Neuron (in vitro differentiated cells): ENCODE results near the gene SLC29A1.
A peak's percentile ranks its signal among the peaks of the same experiment; 100 is the strongest.
"Not testable (repeated sequence)": the region's sequence is repeated elsewhere in the genome, so short reads cannot be mapped to it uniquely, and the experiment has no call there.

Experiments used
- H2AFZ ChIP-seq: one replicate; pipeline ENCODE4 v1.6.1; 2013; ENCODE audit warnings: low read depth, mild to moderate bottlenecking, inconsistent platforms, low read length, moderate library complexity
- H3K27me3 ChIP-seq: one replicate; pipeline ENCODE4 v1.6.1; 2013; ENCODE audit warnings: low read length; ENCODE audit not compliant: insufficient read depth
- H3K36me3 ChIP-seq: one replicate; pipeline ENCODE4 v1.6.1; 2013; ENCODE audit warnings: low read length; ENCODE audit not compliant: insufficient read depth
- H3K4me1 ChIP-seq: one replicate; pipeline ENCODE4 v1.6.1; 2013; ENCODE audit warnings: low read length; ENCODE audit not compliant: insufficient read depth
- H3K4me3 ChIP-seq: 2 replicates; pipeline ENCODE4 v1.5.1; 2013; ENCODE audit warnings: mild to moderate bottlenecking, low read length, moderate library complexity
- H3K9me3 ChIP-seq: one replicate; pipeline ENCODE4 v1.6.1; 2013; ENCODE audit warnings: low read length

The SLC29A1 gene

GRCh38 chr6:44228836-44229235 lies 5.4 kb downstream of the SLC29A1 start:
- Histone ChIP-seq H3K4me3 (no peak overlapping the region), H3K4me1 (peaks cover 29% of the 10 kb centered on the region), H2AFZ (no peak overlapping the region), H3K27me3 (no peaks in the 10 kb centered on the region), H3K9me3 (no peaks in the 10 kb centered on the region), H3K36me3 (peaks cover 29% of the 10 kb centered on the region)

- H2AFZ ChIP-seq = no peak overlapping the region
- H3K4me1 ChIP-seq = peaks cover 24% of the 10 kb centered on the region
- peaks cover 29% of the 10 kb centered on the region for H3K36me3 ChIP-seq
- H3K9me3 ChIP-seq = no peaks in the 10 kb centered on the region
- H3K27me3 ChIP-seq = no peaks in the 10 kb centered on the region
- no peak overlapping the region for H3K4me3 ChIP-seq
These were observed 6.1 kb downstream of the SLC29A1 start for GRCh38 chr6:44229376-44230033.

GRCh38 chr6:44230034-44230675 lies 6.8 kb downstream of the SLC29A1 start:
- no peaks in the 10 kb centered on the region for H3K27me3 ChIP-seq
- no peaks in the 10 kb centered on the region for H3K9me3 ChIP-seq
- peaks cover 29% of the 10 kb centered on the region for H3K36me3 ChIP-seq
- no peak overlapping the region for H3K4me3 ChIP-seq
- H3K4me1 ChIP-seq = peaks cover 22% of the 10 kb centered on the region
- no peak overlapping the region for H2AFZ ChIP-seq

GRCh38 chr6:44231426-44231825 lies 8.0 kb downstream of the SLC29A1 start:
- not testable (repeated sequence) for H3K4me3 ChIP-seq, H3K9me3 ChIP-seq, H3K27me3 ChIP-seq, H2AFZ ChIP-seq
- Histone ChIP-seq H3K36me3 (peaks cover 29% of the 10 kb centered on the region), H3K4me1 (peaks cover 14% of the 10 kb centered on the region)

- peaks cover 29% of the 10 kb centered on the region for H3K36me3 ChIP-seq
- H3K4me1 ChIP-seq = peaks cover 12% of the 10 kb centered on the region
- H3K9me3 ChIP-seq = no peaks in the 10 kb centered on the region
- H3K27me3 ChIP-seq = no peaks in the 10 kb centered on the region
- H2AFZ ChIP-seq = no peak overlapping the region
- H3K4me3 ChIP-seq = no peak overlapping the region
These were observed 9.5 kb downstream of the SLC29A1 start for GRCh38 chr6:44232676-44233566.

- no peaks in the 10 kb centered on the region for H3K27me3 ChIP-seq
- H3K4me3 ChIP-seq = no peak overlapping the region
- H3K36me3 ChIP-seq = peaks cover 29% of the 10 kb centered on the region
- no peak overlapping the region for H2AFZ ChIP-seq
- H3K4me1 ChIP-seq = peaks cover 14% of the 10 kb centered on the region
- no peaks in the 10 kb centered on the region for H3K9me3 ChIP-seq
These were observed 10.2 kb downstream of the SLC29A1 start for GRCh38 chr6:44233567-44234100.

GRCh38 chr6:44234101-44235025 lies 11.0 kb downstream of the SLC29A1 start:
- no peak overlapping the region for H3K4me3 ChIP-seq
- peaks cover 14% of the 10 kb centered on the region for H3K4me1 ChIP-seq
- H2AFZ ChIP-seq = no peak overlapping the region
- no peaks in the 10 kb centered on the region for H3K9me3 ChIP-seq
- no peaks in the 10 kb centered on the region for H3K27me3 ChIP-seq
- H3K36me3 ChIP-seq = peaks cover 23% of the 10 kb centered on the region

GRCh38 chr6:44235269-44235668 lies 11.9 kb downstream of the SLC29A1 start:
- Histone ChIP-seq H3K36me3 (peaks cover 14% of the 10 kb centered on the region), H3K27me3 (no peaks in the 10 kb centered on the region), H2AFZ (no peak overlapping the region), H3K4me3 (no peak overlapping the region), H3K4me1 (peaks cover 14% of the 10 kb centered on the region), H3K9me3 (no peaks in the 10 kb centered on the region)

- no peaks in the 10 kb centered on the region for H3K9me3 ChIP-seq
- H3K4me1 ChIP-seq = peaks cover 14% of the 10 kb centered on the region
- no peaks in the 10 kb centered on the region for H3K27me3 ChIP-seq
- H3K36me3 ChIP-seq = peaks cover 13% of the 10 kb centered on the region
- no peak overlapping the region for H3K4me3 ChIP-seq
- H2AFZ ChIP-seq = no peak overlapping the region
These were observed 12.6 kb downstream of the SLC29A1 start for GRCh38 chr6:44235891-44236516.

GRCh38 chr6:44237021-44237812 lies 13.8 kb downstream of the SLC29A1 start:
- H3K27me3 ChIP-seq = no peaks in the 10 kb centered on the region
- peak overlapping the region; percentile 50 for H3K4me3 ChIP-seq
- H3K4me1 ChIP-seq = peaks cover 14% of the 10 kb centered on the region

GRCh38 chr6:44237813-44238433 lies 14.5 kb downstream of the SLC29A1 start:
- H2AFZ ChIP-seq = peak overlapping the region; percentile 74
- no peaks in the 10 kb centered on the region for H3K27me3 ChIP-seq
- H3K4me1 ChIP-seq = peaks cover 14% of the 10 kb centered on the region
- H3K36me3 ChIP-seq = no peaks in the 10 kb centered on the region
- H3K4me3 ChIP-seq = peak overlapping the region; percentile 50
- H3K9me3 ChIP-seq = no peaks in the 10 kb centered on the region

More at GRCh38 chr6:44237021-44237812, 13.8 kb downstream of the SLC29A1 start:
- peak overlapping the region; percentile 74 for H2AFZ ChIP-seq
- peaks cover 4% of the 10 kb centered on the region for H3K36me3 ChIP-seq
- no peaks in the 10 kb centered on the region for H3K9me3 ChIP-seq
